Measurements from ENCODE around the gene EEF1G. TPM values are rescaled to one million over a fixed set of nuclear protein-coding genes. Genes with fewer than 3 reads are reported as not detected.
"Not testable (repeated sequence)": the region's sequence is repeated elsewhere in the genome, so short reads cannot be mapped to it uniquely, and the experiment has no call there.

The EEF1G gene, protein sequence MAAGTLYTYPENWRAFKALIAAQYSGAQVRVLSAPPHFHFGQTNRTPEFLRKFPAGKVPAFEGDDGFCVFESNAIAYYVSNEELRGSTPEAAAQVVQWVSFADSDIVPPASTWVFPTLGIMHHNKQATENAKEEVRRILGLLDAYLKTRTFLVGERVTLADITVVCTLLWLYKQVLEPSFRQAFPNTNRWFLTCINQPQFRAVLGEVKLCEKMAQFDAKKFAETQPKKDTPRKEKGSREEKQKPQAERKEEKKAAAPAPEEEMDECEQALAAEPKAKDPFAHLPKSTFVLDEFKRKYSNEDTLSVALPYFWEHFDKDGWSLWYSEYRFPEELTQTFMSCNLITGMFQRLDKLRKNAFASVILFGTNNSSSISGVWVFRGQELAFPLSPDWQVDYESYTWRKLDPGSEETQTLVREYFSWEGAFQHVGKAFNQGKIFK
- 865 TPM for total RNA-seq
- long read RNA-seq, transcript EEF1G-201 (10 exons, 1,523 nt) = major isoform, 7,252 of 7,551 reads
- long read RNA-seq, transcript EEF1G-203 (9 exons, 2,496 nt) = minor isoform, 189 of 7,551 reads
- long read RNA-seq, partial matches to known transcripts = 36 of 7,551 reads
- long read RNA-seq, other reads (novel, unspliced or antisense) = 74 of 7,551 reads

DNA sequence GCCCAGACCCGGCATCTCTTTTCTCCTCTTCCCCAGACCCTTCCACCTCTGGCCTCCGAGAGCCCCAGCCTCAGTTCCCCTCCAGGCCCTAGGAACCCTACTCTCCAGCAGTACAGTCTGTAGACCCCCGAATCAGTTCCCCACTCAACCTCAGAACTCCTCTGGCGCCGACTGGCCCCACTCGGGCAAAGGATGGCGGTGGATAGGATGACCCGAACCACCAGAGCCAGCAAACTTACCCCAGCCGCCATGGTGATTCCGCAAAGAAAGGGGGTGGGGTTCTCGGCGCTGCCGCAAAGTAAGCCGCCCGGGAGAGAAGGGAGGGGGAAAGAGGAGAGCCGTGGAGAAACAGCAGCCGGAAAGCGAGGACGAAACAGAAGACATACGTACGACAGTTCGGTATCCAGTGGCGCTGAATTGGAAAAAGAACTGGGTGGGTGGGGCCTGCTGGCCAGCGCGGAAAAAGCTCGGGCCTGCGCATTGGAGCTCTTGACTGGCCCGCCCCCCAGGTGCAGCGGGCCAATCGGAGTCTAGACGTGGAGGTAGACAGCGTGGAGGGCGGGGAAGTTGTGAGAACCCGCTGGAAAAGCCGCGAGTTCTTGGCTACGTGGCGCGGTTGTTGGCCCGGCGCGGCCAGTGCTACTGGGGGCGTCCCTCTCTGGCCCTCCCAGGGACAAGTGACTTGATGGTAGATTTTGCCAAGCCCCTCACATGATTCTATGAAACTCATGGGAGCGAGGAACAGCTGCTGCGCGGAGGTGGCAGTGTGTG is at the start of gene EEF1G:
Gene EEF1G, minus strand, starts transcription at position 300 of the 771 bp plus-strand sequence. Its CDS starts 49 bp downstream, at position 251.
- DNase-seq (ENCODE audit: low spot score) = peak; percentile 99

DNA sequence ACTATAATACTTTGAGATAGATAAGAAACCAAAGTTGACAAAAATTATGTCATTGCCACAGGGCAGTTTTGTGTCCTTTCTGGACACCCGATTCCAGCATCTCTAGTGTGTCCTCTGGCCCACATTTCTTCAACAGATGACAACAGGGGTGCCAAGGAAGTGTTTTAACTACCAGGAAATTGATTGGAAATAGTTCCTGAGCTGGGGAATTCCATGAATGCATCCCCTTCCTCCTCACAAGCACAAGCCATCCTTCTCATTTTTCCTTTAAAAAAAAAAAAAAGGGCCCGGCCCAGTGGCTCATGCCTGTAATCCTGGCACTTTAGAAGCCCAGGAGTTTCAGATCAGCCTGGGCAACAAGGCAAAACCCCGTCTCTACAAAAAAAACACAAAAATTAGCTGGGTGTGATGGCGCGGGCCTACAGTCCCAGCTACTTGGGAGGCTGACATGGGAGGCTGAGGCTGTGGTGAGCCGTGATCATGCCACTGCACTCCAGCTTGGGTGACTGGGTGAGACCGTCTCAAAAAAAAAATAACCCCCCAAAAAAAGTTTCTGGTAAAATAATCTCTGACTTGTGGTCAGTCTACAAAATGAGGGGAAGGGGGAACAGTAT is 48.9 kb upstream of the EEF1G start:
- DNase-seq (ENCODE audit: low spot score) = no peak

DNA sequence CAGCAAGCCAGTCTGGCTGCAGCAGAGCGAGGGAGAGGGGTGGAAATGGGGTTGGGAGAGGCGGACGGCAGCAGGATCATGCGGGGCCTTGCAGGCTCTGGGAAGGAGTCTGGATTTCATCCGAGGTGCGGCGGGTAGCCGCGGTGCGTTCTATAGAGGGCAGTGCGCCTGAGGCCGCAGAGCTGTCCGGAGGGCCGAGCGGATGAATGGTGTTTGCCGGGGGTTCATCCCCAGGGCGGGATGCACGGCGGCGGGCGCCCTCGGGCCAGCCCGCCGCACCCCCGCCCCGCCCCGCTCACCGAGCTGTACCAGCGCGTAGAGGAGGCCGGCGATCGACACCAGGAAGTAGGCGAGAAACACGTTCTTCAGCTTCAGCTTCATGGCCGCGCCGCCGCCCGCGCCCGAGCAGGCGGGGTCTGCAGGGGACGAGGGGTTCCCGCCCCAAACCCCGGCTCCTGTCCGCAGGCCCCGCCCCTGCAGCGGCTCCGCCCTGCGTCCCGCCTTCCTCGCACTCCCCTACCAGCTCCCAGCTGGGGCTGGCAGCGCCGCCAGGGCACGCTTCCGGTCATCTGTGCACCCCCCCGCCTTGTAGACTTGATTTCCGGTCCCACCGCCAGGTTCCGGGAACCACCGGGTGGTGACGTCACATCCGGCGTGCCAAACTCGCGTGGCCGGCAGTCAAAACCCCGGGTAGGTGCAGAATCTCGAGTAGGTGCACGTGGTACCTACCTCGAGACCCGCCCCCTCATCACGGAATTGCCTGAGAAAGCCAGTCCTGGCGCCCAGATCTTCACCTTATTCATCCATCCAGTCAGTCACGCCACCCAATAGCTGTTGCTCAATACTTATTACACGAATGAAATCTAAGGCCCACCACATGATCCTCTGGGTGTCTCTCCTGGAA is 48.1 kb upstream of the EEF1G start, which contains the start of gene B3GAT3:
Gene B3GAT3, minus strand, starts transcription at position 420 of the 904 bp plus-strand sequence. Its CDS starts 39 bp downstream, at position 381.
- peak; percentile 100 for DNase-seq (ENCODE audit: low spot score)

DNA sequence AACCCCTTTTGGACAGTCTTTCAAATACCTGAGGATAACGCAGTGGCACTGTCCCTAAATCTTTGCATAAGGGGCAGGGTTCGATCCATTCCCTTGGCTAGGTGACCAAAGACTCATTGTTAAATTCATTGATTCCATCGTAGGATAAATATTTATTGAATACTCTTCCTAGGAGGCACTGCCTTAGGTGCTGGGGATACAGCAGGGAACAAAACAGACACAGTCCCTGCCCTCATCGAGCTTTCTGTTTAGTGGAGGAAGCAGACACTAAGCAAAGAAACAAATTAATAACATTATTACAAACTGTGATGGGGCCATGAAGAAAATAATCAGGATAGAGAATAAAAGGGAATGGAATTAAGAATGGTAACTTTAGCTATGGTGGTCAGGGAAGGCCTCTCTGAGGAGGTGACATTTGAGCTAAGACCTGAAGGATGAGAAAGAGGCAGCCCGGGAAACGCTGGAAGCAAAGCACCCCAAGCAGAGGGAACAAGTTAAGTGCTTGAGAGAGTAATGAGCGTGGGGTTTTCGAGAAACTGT is 47.4 kb upstream of the EEF1G start:
- no peak for DNase-seq (ENCODE audit: low spot score)

DNA sequence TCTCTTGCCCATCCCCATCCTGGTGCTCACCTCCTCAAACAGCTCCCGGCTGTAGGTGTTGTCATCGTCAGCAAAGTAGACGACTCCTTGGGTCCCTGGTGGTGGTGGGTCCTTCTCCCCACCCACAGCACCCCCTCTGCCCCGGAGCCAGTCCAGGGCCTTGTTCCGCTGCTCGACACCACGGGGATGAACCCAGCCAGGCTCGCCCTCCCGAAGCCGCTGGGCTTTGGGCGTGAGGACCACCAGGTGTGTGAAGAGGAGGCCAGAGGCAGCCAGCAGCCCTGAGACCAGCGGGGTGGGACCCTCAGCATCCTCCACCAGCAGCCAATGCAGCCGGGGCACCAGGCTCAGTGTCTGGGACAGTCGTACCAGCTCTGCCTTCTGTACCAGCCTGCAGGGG is 43.3 kb upstream of the EEF1G start:
- not testable (repeated sequence) for DNase-seq (ENCODE audit: low spot score)

DNA sequence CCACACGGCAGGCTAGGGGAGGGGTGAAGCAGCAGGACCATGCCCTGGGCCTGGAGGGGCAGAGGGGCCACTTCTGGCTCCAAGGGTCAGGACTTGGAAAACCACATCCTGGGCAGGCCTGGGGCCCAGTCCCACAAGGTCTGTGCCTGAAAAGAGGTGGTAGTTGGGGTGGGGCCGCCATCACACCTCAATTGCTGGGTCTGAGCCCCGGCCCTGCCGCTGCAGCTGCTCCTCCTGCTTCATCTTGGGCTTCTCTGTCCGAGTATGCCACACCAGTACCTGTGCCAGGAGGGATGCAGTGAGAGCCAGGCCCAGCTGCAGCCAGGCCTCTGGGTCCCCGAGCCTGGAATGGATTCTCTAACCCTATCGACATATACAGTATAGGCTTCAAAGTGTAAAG is 41.8 kb upstream of the EEF1G start:
- no peak for DNase-seq (ENCODE audit: low spot score)

DNA sequence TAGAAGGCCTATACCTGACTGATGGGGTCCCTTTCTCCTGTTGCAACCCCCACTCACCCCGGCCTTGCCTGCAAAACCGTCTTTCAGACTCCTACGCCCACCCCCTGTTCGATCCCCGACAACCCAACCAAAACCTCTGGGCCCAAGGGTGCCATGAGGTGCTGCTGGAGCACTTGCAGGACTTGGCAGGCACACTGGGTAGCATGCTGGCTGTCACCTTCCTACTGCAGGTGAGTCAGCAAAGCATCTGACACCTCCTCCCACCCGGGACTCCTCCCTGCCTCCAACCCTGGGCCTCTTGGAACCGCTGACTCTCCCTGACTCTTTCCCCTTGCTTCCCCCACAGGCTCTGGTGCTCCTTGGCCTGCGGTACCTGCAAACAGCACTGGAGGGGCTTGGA is 40.6 kb upstream of the EEF1G start:
- no peak for DNase-seq (ENCODE audit: low spot score)

DNA sequence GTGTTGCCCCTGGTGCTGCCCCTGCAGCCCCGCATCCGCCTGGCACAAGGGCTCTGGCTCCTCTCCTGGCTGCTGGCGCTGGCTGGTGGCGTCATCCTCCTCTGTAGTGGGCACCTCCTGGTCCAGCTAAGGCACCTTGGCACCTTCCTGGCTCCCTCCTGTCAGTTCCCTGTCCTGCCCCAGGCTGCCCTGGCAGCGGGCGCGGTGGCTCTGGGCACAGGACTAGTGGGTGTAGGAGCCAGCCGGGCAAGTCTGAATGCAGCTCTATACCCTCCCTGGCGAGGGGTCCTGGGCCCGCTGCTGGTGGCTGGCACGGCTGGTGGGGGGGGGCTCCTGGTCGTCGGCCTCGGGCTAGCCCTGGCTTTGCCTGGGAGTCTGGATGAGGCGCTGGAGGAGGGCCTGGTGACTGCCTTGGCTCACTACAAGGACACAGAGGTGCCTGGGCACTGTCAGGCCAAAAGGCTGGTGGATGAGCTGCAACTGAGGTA is 39.6 kb upstream of the EEF1G start:
- DNase-seq (ENCODE audit: low spot score) = no peak

DNA sequence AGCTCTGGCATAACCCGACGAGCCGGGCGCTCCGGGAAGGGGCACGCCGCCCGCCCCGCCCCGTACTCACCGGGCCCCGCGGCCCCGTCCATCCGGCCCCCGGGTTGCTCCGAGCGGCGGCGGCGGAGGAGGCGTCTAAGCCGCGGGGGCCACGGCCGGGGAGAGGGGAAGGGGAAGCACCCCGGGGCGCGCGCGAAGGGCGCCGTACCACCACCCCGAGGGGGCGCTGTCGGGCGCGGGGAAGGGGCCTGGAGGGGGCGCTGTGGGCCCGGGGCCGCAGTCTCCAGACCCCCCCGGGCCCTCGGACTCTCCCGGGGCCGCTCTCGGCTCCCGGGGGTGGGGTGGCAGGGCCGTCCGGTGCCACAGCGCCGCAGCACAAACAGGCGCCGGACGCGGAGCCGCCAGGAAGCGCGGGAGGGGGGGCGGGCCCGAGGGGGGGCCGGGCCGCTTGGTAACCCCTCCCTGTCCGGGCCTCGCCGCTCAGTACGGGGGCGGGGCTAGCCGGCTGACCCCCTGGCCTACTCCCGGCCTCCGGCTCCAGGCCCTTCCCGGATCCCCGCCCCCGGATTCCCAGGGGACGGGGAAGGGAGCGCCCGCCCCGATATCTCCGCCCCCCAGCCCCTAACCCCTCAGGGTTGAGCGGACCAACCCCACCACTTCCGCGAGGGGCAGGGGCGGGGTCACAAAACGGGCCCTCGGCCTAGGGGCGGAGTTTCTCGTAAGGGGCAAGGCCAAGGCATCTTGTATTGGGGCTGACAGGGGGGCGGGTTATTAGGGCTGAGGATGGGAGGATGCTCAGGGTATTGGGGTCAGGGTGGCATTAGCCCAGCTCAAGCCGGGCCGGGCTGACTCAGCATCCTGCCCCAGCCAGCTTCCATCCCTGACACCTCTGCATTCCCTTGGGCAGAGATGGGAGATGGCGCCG is 38.9 kb upstream of the EEF1G start, which contains the start of the genes EML3 and ROM1:
Gene EML3, minus strand, starts transcription at position 410 of the 925 bp plus-strand sequence. Its CDS starts 318 bp downstream, at position 92.
Gene ROM1, plus strand, starts transcription at position 892 of the 925 bp plus-strand sequence. Its CDS starts 25 bp downstream, at position 917.
- DNase-seq (ENCODE audit: low spot score) = peak; percentile 96

DNA sequence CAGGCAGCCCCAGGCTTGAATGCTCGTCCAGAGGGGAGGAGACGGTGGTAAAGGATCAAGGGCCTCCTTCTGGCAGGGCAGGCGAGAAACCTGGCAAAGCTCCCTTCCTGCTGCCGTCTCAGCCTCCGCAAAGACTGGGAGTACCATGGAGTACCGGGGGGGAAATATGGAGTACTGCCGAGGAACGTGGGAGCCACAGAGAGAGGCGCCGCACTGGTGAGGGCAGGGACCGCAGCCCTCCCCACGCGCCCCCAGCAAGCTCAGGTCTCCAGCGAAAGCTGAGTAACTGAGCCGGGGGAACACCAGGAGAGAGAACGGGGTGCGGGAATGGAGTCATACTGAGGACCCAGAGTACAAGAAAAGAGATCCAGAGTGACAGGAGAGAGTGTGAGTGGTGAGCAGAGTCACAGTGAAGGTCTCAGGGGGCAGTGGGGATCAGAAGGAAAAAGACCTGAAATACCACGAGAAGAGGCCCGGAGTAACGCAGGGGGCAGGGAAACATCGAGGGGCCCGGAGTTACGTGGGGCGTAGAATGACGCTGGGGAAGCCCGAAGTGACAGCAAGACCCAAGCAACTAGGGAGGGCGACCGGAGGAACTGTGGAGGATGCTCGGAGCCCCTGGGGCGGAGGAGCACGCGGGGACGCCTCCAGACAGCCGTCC is 38.1 kb upstream of the EEF1G start:
- no peak for DNase-seq (ENCODE audit: low spot score)

DNA sequence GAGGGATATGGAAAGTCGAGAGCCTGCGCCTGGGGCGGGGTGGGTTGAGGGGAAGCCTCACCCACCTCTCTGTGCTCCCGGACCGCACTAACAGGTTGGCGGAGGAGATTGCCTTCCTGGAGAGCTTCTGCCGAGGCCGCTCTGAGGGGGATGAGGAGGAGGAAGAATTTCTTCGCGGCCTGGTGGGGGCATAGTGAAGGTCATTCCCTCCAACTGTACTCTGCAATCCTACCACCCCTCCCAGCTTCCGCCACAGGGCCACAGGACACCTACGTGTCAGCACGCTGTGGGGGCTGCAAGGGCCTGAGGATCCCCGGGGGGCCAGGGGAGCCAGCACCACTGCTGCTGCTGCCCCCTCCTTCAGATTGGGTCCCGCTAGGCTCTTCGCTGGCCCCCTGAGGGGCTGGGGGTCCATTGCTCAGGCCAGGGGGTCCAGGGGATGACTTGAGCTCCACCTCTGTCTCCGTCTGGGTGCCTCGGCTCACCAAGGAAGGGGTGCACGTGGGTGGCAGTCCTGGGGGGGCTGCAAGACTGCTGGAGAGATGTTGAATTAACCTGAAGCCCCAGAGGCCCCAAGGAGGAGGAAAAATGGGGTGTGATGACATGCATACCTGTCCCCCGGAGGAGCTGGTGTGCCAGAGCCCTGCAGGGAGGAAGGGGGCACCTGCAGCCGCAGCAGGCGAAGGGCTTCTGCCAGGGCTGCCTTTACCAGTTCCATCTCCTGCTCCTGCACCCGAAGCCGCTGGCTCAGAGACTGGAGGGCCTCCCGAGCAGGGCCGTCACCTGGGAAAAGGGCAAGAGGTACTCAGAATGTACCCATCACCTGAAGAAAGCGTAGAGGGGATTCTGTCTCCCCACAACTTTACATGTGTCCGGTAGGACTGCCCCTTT is 37.4 kb upstream of the EEF1G start:
- DNase-seq (ENCODE audit: low spot score) = no peak

DNA sequence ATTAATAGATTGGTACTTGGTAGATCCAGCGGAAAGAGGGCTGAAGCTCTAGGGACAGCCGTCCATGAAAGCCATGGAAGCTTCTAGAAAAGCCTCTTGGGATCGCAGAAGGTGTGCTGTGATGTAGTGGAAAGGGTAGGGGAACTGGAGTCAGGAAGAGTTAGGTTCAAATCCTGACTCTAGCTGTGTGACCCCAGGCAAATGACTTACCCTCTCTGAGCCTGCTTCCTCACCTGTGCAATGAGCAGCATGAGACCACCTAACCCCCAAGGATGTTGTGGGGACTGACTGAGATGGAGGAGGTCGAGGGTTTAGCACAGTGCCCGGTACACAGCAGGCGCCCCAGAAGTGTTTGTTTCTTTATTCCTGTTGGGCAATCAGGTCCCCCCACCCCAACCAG is 36.7 kb upstream of the EEF1G start:
- DNase-seq (ENCODE audit: low spot score) = no peak

DNA sequence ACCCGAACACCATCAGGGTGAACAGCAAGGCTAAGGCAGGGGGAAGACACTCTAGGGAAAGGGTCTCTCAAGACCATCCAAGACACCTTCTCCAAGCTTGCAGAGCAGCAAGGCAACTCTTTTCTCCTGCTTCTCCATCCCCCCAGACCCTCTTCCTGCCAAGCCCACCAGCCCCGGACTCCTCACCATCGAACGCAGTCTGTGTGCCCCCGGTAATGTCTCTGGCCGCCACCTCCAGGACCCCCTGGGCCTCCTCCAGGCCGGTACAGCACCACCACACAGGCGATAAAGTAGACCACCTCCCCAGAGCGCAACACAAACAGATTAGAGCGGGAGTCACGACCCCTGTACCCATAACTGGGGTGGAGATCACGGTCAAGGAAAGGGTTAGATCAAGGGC is 35.1 kb upstream of the EEF1G start:
- DNase-seq (ENCODE audit: low spot score) = no peak

DNA sequence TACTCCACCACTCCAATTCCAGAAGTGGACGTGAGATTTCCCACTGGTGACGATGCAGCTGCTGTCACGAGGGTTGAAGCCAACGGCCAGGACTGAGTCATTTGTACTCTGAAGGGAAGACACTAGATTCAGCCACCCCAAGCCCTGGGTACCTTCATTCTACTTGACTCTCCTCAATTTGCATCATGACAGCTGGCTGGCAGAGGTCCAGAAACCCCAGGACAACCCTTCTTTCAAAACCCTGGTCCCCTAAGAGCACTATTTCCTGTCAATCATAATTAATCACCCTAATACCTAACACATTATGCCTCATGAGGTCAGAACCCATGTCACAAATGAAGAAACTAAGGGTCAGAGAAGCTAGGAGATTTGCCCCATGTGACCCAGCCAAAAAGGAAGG is 34.0 kb upstream of the EEF1G start:
- DNase-seq (ENCODE audit: low spot score) = no peak

DNA sequence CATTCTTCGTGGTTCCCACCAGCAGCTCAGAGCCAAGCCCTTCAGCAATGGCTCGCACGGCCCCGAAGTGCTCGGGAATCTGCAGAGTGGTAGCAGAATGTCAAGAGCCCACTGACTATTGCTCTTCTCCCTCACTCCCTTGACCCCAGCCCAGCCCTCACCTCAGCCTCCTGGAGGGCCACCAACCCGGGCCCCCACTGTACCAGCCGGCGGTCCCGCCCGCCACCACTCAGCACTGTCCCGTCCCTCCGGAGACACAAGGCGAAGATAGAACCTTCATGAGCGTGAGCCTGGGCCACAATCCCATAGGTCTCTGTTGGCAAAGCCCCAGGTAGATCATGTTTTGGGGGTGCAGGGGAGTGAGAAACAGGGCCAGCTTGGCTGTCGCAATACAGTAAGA is 32.2 kb upstream of the EEF1G start:
- DNase-seq (ENCODE audit: low spot score) = no peak

DNA sequence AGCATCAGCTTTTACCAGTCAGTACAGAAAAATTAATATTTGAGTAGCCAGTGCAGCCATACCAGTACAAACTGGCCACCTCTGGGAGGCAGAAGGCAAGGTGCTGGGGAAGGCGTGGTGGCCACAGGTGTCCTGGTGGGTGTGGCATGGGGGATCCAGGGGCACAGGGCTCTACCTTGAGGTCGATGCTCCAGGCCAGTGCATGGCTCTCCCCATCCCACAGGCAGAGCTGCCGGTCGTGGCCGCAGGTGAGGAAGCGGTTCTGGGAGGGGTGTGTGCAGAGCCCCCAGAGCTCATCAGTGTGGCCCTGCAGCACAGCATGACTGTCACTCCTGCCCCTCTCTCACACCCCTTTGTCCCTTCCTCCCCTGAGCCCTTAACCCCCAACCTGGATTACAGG is 31.8 kb upstream of the EEF1G start:
- no peak for DNase-seq (ENCODE audit: low spot score)
